Right hindlimb (tissue), 1 donor: ENCODE measurements around the gene LGR6.
"Not testable (repeated sequence)": the region's sequence is repeated elsewhere in the genome, so short reads cannot be mapped to it uniquely, and the experiment has no call there.

ENCODE experiments used
- DNase-seq: peaks from one replicate; pipeline ENCODE4 v3.0.0-alpha.2; 2018

Gene LGR6

GRCh38 chr1:202241376-202242079, 47.9 kb downstream of the LGR6 start:
- no peak for DNase-seq

- no peak for DNase-seq
Measured at GRCh38 chr1:202242080-202242419, 48.5 kb downstream of the LGR6 start.

- no peak for DNase-seq
Measured at GRCh38 chr1:202243006-202243405, 49.4 kb downstream of the LGR6 start.

- no peak for DNase-seq
Measured at GRCh38 chr1:202244841-202245261, 51.3 kb downstream of the LGR6 start.

GRCh38 chr1:202245391-202245790, 51.8 kb downstream of the LGR6 start:
- DNase-seq: no peak

GRCh38 chr1:202247104-202247503, 53.5 kb downstream of the LGR6 start:
- no peak for DNase-seq

GRCh38 chr1:202247837-202248795, 54.5 kb downstream of the LGR6 start:
- peak; percentile 50 for DNase-seq

GRCh38 chr1:202248861-202249260, 55.3 kb downstream of the LGR6 start:
- no peak for DNase-seq

GRCh38 chr1:202249436-202249835, 55.8 kb downstream of the LGR6 start:
- DNase-seq: no peak

- DNase-seq: no peak
Measured at GRCh38 chr1:202249846-202250245, 56.2 kb downstream of the LGR6 start.

- DNase-seq: no peak
Measured at GRCh38 chr1:202250982-202251381, 57.4 kb downstream of the LGR6 start.

GRCh38 chr1:202251424-202252256, 58.0 kb downstream of the LGR6 start:
- DNase-seq: no peak

GRCh38 chr1:202252271-202252670, 58.7 kb downstream of the LGR6 start:
- DNase-seq: no peak

- DNase-seq: no peak
Measured at GRCh38 chr1:202254454-202255252, 61.1 kb downstream of the LGR6 start.

- DNase-seq: no peak
Measured at GRCh38 chr1:202255343-202255742, 61.7 kb downstream of the LGR6 start.

GRCh38 chr1:202259705-202260104, 66.1 kb downstream of the LGR6 start:
- DNase-seq: no peak

GRCh38 chr1:202261209-202261958, 67.8 kb downstream of the LGR6 start:
- DNase-seq: not testable (repeated sequence)

- no peak for DNase-seq
Measured at GRCh38 chr1:202263628-202264027, 70.0 kb downstream of the LGR6 start.

- no peak for DNase-seq
Measured at GRCh38 chr1:202264300-202264699, 70.7 kb downstream of the LGR6 start.

- DNase-seq: no peak
Measured at GRCh38 chr1:202264726-202265125, 71.1 kb downstream of the LGR6 start.

- no peak for DNase-seq
Measured at GRCh38 chr1:202266061-202266765, 72.6 kb downstream of the LGR6 start.
